Measurements from ENCODE around the gene IPO9. TPM values are rescaled to one million over a fixed set of nuclear protein-coding genes. Genes with fewer than 3 reads are reported as not detected.
A peak's percentile ranks its signal among the peaks of the same experiment; 100 is the strongest.

IPO9 gene
- total and polyA plus RNA-seq, 10 of the 15 experiments (the other 5 are each of a cell fraction or from before 2014, with no cell fraction given): 19.1 to 77.3 (median 34.1) TPM

GRCh38 chr1:201917362-201918033, 88.5 kb downstream of the IPO9 start:
- Histone ChIP-seq H3K9ac (ENCODE audit: control insufficient read depth, insufficient read depth, low read length) (no peak overlapping the region), H3K36me3 (ENCODE audit: control insufficient read depth in 2 of 2, insufficient read depth in 2 of 2, low read length in 1 of 2) (no peaks in the 10 kb centered on the region), H3K9me3 (replicated peaks; ENCODE audit: control insufficient read depth, insufficient read depth, low read length) (no peaks in the 10 kb centered on the region), H3K4me1 (ENCODE audit: control insufficient read depth, insufficient read depth, low read length) (peaks cover 4% of the 10 kb centered on the region; the same call in 1 of the 2 replicates), H3K79me2 (ENCODE audit: control insufficient read depth, insufficient read depth, low read length) (no peaks in the 10 kb centered on the region), H4K20me1 (ENCODE audit: control insufficient read depth, insufficient read depth) (no peaks in the 10 kb centered on the region), H3K4me2 (ENCODE audit: control insufficient read depth, insufficient read depth) (no peak overlapping the region), H2AFZ (ENCODE audit: control insufficient read depth, low read depth, low read length) (no peak overlapping the region), H3K4me3 (no peak overlapping the region), H3K27ac (ENCODE audit: control insufficient read depth, insufficient read depth) (no peak overlapping the region), H3K27me3 (replicated peaks in 1 of 2; ENCODE audit: control insufficient read depth in 2 of 2, insufficient read depth in 2 of 2, low read length in 1 of 2) (no peaks in the 10 kb centered on the region; a peak in 1 of 4 replicates)
- RAD21 ChIA-PET (ENCODE audit: unreplicated experiment): no interaction called here
- ATAC-seq: peak; percentile 21; the same call in 2 of the 3 replicates
- TF ChIP-seq ZBTB4 (CRISPR knock-in tag; IDR thresholded peaks at IDR 0.05): no peak
- TF ChIP-seq CEBPB (IDR thresholded peaks at IDR 0.05; ENCODE audit: borderline replicate concordance in 1 of 2, low read depth in 2 of 2, low read length in 2 of 2): no peak
- no peak for TF ChIP-seq RBBP5 (conservative IDR thresholded peaks at IDR 0.05)
- TF ChIP-seq SIN3A (IDR thresholded peaks at IDR 0.05; ENCODE audit: low read depth, low read length): no peak
- SMC1A ChIA-PET (ENCODE audit: uncharacterized antibody, unreplicated experiment): no interaction called here
- WGBS (ENCODE audit: insufficient coverage, insufficient replicate concordance, low lambda C conversion rate, missing lambda C conversion rate): 72% methylated on average over 7 of the region's 7 CpGs
- in situ Hi-C loops (cut with MboI): no loop called here
- no peak for DNase-seq (ENCODE audit: low read depth, low spot score)
- BruUV-seq (replicated peaks): no TSS peak
- no peak for FAIRE-seq
- POLR2A ChIA-PET: no interaction called here
- CTCF ChIA-PET: interaction anchor here (0.8 kb wide), 1 partner anchor 218 kb away, joined by 3 read pairs; no protein-coding TSS in a partner anchor
- intact Hi-C loops (cut with micrococcal nuclease; ENCODE audit: unreplicated experiment): no loop called here

Data from GM12878 (cell line).